OCI-LY3 (cell line): ENCODE measurements around the gene ERICH3.

Experiments
- H2AFZ ChIP-seq: fragments of 200-600, 300-600 bp; shearing (Covaris generic); 2 replicates; pipeline ENCODE4 v1.6.0; 2014; ENCODE audit warnings: antibody characterized with exemption, low read depth, low read length
- H3K27ac ChIP-seq: fragments of 200-600, 300-600 bp; sonication (generic); 2 replicates; pipeline ENCODE4 v1.5.1; 2014; ENCODE audit warnings: mild to moderate bottlenecking, low read length, moderate library complexity, mixed read lengths
- H3K27me3 ChIP-seq: fragments of 200-600, 300-600 bp; sonication (generic); 2 replicates; pipeline ENCODE4 v1.6.1; 2014; ENCODE audit warnings: low read depth, low read length, mixed read lengths
- H3K36me3 ChIP-seq: fragments of 200-600, 300-600 bp; sonication (generic); replicated peaks from 2 replicates; pipeline ENCODE3; 2014; ENCODE audit warnings: low read depth, low read length, mixed read lengths
- H3K4me1 ChIP-seq: fragments of 300-600, 200-600 bp; sonication (generic); 2 replicates; pipeline ENCODE4 v1.6.1; 2014; ENCODE audit warnings: low read length, mixed read lengths
- H3K4me2 ChIP-seq: fragments of 200-600, 300-600 bp; sonication (generic); 2 replicates; pipeline ENCODE4 v1.6.1; 2014; ENCODE audit warnings: low read length, mixed read lengths
- H3K4me3 ChIP-seq: fragments of 300-600, 200-600 bp; sonication (generic); 2 replicates; pipeline ENCODE4 v1.5.1; 2014; ENCODE audit warnings: antibody characterized with exemption, mild to moderate bottlenecking, low read length, moderate library complexity
- H3K79me2 ChIP-seq: fragments of 300-600, 200-600 bp; shearing (Covaris generic); 2 replicates; pipeline ENCODE4 v1.6.1; 2014; ENCODE audit warnings: mild to moderate bottlenecking, low read length, mixed read lengths
- H3K9ac ChIP-seq: fragments of 300-600, 200-600 bp; shearing (Covaris generic); 2 replicates; pipeline ENCODE4 v1.6.0; 2014; ENCODE audit warnings: mild to moderate bottlenecking, low read length, moderate library complexity
- H3K9me3 ChIP-seq: fragments of 200-600, 300-600 bp; shearing (Covaris generic); 2 replicates; pipeline ENCODE4 v1.6.1; 2014; ENCODE audit warnings: low read length, mixed read lengths; ENCODE audit not compliant: insufficient read depth
- H4K20me1 ChIP-seq: fragments of 200-600, 300-600 bp; sonication (generic); 2 replicates; pipeline ENCODE4 v1.6.1; 2016; ENCODE audit warnings: low read length, mixed read lengths; ENCODE audit not compliant: insufficient read depth
- CTCF ChIP-seq: fragments of 200-600, 300-600 bp; sonication (generic); IDR thresholded peaks from 2 replicates; pipeline ENCODE4 v1.5.1; 2014; ENCODE audit warnings: antibody characterized with exemption, low read length, low read depth
- EZH2phosphoT487 ChIP-seq: fragments of 200-600 bp; shearing (Covaris generic); IDR thresholded peaks from 2 replicates; pipeline ENCODE4 v1.6.1; 2018; ENCODE audit warnings: antibody characterized with exemption, mixed run types, low read depth

ERICH3 gene

GRCh38 chr1:74596717-74597116, 76.9 kb downstream of the ERICH3 start:
- Histone ChIP-seq H4K20me1 (no peaks in the 10 kb centered on the region), H3K27ac (no peak overlapping the region), H3K4me2 (no peak overlapping the region), H2AFZ (no peak overlapping the region), H3K4me1 (peaks cover 11% of the 10 kb centered on the region), H3K79me2 (no peaks in the 10 kb centered on the region), H3K9ac (no peak overlapping the region), H3K4me3 (no peak overlapping the region), H3K9me3 (no peaks in the 10 kb centered on the region), H3K27me3 (no peaks in the 10 kb centered on the region), H3K36me3 (no peaks in the 10 kb centered on the region)
- TF ChIP-seq CTCF (no peak), EZH2phosphoT487 (no peak)

- no peaks in the 10 kb centered on the region for H3K27me3 ChIP-seq
- no peak for TF ChIP-seq EZH2phosphoT487
- TF ChIP-seq CTCF = no peak
- H2AFZ ChIP-seq = no peak overlapping the region
- no peak overlapping the region for H3K4me3 ChIP-seq
- H3K9me3 ChIP-seq = no peaks in the 10 kb centered on the region
- H3K79me2 ChIP-seq = no peaks in the 10 kb centered on the region
- no peaks in the 10 kb centered on the region for H3K36me3 ChIP-seq
- no peak overlapping the region for H3K4me2 ChIP-seq
- H3K9ac ChIP-seq = no peak overlapping the region
- H3K4me1 ChIP-seq = peaks cover 11% of the 10 kb centered on the region
- no peak overlapping the region for H3K27ac ChIP-seq
- H4K20me1 ChIP-seq = no peaks in the 10 kb centered on the region
Observed at GRCh38 chr1:74593887-74594866, 79.4 kb downstream of the ERICH3 start.

- Histone ChIP-seq H3K4me2 (peak overlapping the region; percentile 48), H3K4me1 (peaks cover 11% of the 10 kb centered on the region), H4K20me1 (no peaks in the 10 kb centered on the region), H3K27me3 (no peaks in the 10 kb centered on the region), H3K9ac (no peak overlapping the region), H3K36me3 (no peaks in the 10 kb centered on the region), H3K79me2 (no peaks in the 10 kb centered on the region), H3K9me3 (no peaks in the 10 kb centered on the region), H3K27ac (no peak overlapping the region), H2AFZ (no peak overlapping the region), H3K4me3 (no peak overlapping the region)
- TF ChIP-seq EZH2phosphoT487 = no peak
- TF ChIP-seq CTCF = no peak
Observed at GRCh38 chr1:74592580-74593355, 80.8 kb downstream of the ERICH3 start.

GRCh38 chr1:74591949-74592348, 81.6 kb downstream of the ERICH3 start:
- Histone ChIP-seq H3K79me2 (no peaks in the 10 kb centered on the region), H3K4me2 (peak overlapping the region; percentile 48), H4K20me1 (no peaks in the 10 kb centered on the region), H3K4me1 (peaks cover 11% of the 10 kb centered on the region), H3K36me3 (no peaks in the 10 kb centered on the region), H3K27me3 (no peaks in the 10 kb centered on the region), H3K9ac (no peak overlapping the region), H3K4me3 (no peak overlapping the region), H2AFZ (no peak overlapping the region), H3K27ac (no peak overlapping the region), H3K9me3 (no peaks in the 10 kb centered on the region)
- no peak for TF ChIP-seq EZH2phosphoT487
- TF ChIP-seq CTCF = no peak
